SKM-1 (cell line): ENCODE measurements around the gene CAMK2B.

ENCODE experiments used
- DNase-seq: peaks from one replicate; lab custom pipeline; 2025; ENCODE audit not compliant: unreplicated experiment; lab: John Stamatoyannopoulos, UW

CAMK2B gene

DNA sequence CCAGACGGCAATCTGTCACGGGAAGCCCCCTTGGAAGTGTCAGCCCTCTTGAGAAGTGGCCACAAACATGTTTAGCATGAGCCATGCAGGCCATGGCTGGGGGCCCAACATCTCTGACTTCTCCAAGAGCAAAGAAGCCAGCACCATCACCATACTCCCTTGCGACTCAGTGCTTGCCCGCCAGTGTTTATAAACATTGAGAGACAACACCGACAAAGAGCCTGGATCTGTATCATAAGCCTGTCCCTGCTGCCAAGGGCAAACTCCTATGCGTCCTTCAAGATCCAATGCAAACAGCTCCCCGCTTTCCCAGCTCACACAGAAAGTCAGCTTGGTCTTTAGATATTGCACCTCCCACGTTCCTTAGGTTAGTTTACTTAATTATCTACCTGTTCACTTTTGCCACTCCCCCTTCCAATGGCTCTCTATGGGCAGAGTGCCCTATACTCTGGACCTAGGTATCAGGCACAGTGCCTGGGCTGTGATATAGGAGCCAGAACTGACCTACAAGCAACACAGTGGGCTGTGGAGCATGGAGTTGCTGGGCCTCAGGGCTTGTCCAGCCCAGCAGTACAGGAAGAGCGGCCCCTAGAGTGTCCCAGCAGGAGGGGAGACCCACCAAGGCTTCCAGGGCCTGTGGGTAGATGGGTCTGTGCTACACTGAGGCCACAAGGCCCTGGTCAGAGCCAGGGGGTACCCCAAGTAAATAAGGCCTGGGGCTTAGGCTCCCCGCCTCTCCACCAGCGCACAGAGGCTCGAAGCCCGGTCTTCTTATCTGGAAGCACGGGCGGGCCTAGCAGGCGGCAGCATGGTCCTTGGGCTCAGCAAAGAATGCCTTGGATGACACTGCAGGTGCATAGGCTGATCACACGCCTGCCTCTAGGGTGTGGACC lies 37.7 kb downstream of the CAMK2B start:
- no peak for DNase-seq

DNA sequence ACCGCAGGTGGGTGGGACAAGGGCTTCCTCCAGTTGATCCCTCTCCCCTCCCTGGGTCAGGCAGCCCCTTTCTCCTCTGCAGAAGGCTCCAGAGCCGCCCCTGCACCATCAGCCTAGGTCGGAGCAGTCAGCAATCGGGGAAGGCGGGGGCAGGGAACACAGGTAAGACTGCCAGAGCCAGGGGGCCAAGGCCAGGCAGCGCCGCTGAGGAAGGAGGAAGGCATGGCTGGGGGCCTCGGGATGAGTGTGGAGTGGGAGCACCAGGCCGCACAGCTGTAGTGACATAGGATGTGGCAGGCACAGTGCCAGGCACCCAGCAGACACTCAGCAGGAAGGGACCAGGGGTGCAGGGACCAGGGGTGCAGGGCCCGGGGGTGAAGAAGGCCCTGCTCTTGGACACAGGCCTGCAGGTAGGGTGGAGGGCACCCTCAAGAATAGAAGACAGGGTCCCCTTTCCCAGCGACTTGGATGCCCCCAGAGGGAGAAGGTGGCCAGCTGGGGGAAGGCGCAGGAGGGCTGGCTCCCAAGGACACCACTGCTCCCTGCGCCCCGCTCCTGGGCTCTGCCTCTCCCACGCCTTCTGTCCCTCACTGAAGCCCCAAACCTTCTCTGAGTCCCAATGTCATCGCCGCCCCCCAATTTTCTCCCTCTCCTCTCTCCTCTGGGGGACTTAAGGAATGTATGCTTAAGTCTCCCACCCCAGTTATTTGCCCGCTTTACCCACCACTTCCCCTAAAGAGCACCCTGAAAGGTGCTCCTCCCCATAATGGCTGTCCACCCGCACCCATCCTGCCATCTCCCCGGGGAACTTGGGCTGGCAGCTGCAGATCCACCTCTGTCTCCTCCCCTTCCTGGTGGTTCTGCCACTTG lies 38.5 kb downstream of the CAMK2B start:
- no peak for DNase-seq

DNA sequence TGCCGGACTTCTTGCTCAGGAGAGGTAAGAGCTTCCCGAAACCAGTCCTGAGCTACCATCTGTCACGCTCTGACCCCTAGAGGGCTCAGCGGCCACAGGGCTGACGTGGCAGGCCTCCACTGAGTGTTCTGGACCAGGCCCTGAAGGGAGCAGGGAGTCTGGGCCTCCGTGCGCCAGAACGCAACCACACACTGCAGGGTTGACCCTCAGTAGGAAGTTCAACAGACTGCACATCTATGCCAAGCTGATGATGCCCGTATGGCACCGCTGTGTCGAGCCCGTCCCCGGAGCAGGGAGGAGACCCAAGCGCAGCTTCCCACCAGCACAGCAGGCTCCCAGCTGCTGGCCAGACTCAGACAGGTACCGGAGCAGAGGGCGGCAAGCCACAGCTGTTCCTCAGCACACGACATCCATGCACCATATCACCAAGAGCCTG lies 39.2 kb downstream of the CAMK2B start:
- DNase-seq = no peak

DNA sequence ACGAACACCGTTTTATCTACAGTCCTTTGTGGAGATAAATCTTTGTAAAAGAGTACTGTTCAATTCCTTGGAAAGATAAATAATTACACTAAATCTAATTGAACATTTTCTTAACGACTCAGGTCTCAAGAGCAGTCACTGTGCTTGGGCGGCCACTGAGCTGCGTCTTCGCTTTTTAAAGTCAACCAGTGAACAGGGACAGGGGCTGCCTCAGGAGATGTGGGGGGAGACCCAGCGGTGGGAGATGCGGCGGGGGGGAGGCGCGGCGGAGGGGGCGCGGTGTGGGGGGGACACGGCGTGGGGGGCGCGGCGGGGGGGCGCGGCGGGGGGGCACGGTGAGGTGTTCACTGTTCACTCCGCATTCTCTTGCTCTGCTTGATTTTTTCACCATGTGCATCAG lies 39.8 kb downstream of the CAMK2B start:
- DNase-seq = no peak

DNA sequence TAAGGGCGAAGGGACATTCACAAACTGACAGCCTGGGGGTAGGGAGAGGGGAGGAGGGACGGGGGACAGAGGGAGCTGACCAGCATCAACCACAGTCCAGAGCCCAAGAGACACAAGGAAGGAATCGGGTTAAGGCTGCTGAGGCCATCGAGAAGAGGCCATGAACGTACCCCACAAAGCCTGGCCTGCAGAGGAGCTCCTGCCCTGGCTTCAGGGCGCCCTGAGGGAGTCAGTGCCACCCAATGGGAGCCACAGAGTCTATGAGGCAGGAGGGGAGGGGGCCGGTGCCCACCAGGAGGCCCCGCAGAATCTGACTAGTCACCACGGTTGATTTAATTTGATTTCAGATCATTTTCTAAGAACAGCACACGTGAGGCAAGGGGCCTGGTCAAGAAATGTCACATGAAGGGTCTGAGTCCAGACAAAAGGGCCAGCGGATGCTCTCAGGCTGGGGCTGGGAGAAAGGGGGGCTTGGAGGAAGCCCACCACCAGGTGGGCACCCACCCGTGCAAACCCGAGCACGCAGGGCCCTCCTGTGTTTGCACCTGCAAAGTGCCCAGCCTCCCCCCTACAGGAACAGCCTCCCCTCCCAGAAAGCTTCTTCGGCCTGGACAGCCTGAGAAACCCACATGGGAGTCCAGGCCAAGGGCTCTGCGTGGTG lies 40.4 kb downstream of the CAMK2B start:
- DNase-seq = no peak

DNA sequence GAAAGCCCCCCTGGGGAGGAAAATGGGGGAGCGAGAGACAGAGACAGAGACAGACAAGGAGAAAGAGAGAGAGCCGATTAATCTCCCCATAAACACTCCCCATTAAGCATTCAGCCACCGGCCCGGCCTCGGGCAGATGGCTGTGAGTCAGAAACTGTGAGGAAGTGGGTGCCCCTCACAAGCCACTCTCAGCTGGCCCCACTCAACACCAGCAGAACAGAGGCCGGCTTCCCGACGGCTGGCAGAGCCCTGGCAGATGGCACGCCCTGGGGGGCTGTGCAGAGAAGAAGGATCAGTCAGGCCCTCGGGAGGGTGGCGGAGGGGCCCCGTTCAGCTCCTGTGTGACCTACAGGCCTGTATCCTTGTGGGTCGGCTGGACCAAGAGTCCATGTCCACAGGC lies 41.2 kb downstream of the CAMK2B start:
- no peak for DNase-seq

DNA sequence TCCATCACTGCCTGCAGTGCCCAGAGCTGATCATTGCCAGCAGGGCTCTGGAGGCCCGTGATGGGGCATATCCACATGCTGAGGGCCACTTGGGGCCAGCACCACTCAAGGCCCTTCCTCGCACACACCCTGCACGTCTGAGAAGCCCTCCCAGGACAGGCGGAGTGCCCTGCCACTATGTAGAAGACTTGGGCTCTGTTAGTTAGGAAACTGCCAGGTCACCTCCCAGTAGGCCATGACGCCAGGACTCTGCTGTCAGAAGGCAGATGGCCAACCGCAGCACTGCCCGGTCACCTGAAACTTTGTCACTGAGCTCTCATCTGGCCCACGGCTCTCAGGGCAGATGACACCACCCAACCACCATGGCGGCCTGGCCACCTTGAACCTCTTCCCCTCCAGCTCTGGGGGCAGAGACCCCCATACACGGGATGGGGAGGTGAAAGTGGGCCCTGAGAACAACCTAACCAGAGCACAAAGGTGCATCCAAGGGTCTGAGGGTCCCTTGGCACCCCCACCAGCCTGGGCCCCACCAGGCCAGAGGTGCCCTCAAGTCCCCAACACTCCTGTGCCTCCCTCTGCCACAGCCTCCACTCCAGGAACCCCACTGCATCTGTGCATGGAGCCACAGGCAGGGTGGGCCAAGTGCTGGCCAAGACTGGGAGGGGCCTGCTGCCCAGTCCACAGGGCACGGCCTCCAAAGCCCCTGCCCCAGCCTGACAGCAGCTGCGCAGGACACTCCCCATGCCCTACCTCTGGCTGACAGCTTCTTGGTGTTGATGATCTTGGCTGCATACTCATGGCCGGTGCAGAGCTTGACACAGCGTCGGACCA lies 41.8 kb downstream of the CAMK2B start:
- DNase-seq = no peak

DNA sequence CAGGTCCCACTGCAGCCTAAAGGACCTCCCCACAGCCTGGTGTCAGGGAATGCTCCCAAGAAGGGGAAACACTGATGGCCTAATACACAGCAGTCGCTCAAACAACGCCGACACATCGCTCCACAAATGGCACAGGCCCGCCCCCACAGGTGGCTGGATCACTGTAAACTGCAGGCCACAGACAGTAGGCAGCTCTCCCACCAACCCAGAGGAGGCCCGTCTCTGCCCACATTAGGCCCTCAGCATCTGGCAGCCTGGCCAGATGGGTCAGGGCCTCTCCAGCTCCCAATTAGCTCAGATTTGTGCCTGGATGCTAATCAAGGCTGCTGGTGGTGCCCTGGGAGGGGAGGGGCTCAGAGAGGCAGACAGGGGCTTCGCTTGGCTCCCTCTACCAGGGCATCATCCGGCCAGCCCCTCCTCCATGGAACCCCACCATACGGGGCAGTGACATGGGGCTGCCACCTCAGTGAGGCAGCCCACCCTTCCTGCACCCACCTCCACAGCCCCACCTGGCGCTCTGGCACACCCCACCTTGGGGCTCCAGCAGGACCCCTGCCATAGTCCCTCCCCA lies 42.7 kb downstream of the CAMK2B start:
- no peak for DNase-seq

DNA sequence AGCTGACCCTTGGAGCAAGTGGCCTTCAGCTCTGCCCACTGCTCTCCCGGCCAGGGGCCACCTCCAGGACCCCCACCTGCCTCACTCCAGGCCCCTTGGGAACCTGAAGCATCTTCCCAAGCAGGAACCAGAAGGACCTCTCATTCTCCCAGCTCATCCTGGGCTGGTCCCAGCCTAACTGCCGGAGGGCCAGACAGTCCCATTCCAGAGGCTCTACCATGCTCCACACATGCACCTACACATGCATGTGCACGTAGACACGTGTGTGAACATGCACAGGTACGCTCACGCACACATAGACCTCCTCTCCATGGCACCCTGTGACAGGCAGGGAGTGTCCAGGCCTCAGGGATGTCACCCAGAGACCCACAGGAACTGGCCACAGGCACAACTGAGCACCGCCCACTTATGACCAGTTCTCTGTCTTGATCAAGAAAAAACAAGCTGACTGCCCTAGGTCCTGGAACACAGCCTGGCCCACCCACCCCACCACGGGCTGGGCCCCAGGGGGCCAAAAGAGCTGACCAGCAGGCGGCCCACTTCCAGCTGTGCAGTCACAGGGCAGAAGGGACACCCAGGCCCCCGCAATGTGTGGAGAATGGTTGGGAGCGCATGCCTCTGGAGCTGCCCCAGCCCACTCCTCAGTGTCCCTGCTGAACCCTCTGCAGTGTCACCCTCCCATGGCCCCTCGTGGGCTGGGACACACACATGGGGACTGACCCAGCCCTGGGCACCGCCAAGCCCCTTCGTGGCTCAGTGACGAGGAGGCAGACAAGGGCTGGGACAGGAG lies 43.4 kb downstream of the CAMK2B start:
- DNase-seq = no peak

DNA sequence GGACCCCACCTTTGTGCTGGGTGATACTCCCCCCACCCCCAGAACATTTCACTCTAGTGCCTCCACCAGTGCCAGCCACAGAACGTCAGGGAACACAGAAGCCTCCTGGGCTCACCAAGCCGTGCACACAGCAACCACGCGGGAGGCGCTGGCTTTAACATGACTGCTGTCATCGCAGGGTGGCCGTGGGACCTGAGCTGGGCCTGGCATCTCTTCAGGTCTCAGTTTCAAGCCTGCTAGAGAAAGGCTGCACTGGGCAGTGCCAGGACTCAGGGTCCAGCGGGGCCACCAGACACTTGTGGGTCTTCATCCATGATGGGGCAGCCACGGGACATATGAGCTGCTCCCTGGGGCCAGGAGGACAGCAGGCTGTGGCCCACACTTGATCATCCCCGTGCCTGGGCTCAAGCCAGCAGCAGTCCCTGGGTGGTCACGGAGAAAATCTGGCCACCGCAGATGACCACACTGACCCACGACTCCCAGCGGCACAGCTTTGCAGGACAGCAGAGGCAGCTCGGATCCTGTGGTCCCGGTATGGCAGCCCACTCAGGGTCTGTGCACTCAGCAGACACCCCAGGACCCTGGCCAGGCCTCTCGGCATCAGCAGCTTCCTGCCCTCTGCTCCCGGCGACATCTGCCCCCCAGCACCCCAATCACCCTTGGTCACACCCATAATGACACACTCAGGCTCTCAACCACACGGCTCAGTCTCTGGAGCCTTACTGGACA lies 44.2 kb downstream of the CAMK2B start:
- no peak for DNase-seq

DNA sequence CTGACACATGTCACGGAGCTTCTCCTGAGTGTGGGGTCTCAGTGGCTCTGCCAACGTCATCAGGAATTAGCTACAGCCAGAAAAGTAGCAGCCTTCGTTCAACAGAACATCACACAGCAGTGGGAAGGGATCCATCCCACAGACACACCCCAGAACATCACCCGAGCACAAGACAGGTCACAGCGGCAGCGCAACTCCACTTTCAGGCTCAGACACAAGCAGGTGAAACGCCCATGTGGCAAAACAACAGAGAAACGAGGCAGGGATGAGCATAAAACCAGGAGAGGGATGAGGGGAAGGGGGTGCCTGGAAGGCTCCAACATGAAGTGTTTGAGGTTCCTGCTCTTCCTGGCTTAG lies 44.8 kb downstream of the CAMK2B start:
- DNase-seq = no peak

DNA sequence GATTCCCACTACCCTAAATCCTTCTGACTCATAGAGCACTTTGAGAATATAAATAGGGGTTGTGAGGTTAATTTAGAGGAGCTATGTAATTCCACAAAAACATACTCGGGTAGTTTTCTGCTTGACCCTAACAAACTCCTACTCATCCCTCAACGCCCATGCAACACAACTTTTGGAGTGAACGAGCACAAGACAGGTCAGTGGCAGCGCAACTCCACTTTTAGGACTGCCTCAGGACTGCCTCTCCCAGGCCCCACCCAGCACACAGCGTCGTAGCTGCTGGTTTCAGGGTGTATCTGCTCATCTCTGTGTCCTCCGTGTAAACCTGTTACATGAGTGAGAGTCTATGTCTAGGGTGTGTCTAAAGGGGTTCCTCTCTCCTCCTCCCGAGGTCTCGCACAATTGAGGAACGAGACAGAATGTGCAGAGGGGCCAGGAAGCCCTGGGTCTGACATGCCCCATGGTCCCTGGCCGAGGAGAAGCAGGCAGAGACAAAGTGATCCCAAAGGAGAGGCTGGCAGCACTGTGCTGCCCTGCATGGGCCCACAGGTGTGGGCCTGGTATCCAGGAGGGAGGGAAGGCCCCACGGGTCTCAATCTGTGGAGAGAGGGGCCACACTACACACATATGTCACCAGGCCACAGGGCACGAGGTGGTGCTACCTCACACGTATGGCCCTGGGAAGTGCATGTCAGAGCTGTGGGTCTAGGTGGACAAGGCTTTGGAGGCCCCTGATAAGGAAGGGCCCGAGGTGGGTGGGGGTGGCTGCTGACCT lies 45.5 kb downstream of the CAMK2B start:
- DNase-seq = no peak

DNA sequence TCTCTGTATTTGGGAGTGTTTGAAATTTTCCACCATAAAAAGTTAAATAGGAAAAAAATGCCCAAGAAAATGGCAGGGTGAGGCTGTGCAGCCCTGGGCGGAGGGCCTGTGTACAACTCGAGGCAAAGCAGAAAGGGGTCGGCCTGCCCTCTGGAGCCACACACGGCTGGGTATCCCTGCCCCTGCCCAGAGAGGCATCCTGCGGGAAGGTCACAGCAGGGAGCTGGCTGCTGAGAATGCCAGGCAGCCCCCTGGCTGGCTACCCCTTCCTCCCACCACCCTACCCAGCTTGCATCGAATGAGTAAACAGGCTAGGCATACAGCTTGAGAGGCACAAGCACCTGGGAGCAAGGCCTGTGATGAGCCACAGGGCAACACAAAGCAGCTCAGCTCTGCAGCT lies 46.1 kb downstream of the CAMK2B start:
- DNase-seq = no peak

DNA sequence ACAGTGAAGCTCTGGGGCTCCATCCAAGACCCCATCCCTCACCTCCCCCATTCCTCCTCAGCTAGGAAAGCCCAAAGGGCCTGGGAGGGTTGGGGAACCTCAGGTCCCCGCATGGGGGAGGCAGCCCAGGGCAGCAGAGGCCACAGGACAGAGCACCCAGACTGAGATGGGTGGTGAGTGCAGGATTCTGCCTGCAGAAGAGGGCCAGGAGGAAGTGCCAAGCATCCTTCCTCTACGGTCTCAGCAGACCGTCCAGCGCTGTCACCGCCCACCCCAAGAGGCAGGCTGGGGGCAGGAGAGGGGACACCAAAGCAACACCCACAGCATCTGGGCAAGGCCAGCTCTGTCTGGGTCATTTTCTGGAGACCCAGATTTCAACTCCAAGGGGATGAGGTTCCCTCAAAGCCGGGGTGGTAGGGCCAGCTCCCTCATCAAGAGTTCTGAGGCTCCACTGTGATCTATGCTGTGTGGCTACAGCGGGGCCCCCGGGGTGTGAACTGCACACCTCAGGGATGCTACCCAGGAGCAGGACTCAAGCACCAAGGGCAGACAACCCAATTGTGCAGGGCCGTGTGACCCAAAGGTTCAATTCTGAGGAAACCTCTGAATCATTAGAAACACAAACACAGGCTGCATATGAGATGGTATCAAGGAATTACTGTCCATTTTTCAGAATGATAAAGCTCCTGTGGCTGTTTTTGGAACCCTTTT lies 46.8 kb downstream of the CAMK2B start:
- DNase-seq = no peak

DNA sequence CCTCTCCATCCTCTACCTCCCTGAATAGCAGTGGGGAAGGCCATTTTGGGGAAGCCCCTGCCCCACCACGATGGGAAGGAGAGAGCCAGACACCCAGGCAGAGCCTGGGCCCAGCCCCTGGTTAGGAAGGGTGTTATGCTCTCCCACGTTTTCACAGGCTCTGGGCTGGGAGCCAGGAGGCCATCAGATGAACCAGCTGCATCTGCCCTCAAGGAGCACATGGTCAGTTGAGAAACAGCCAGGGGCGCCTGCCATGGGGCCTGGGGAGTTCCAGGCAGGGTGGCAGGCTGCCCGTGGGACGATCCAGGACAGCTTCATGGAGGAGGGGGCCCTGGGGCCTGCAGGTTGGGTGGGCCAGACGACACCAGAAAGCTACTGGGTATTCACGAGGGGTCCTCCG lies 47.5 kb downstream of the CAMK2B start:
- no peak for DNase-seq

DNA sequence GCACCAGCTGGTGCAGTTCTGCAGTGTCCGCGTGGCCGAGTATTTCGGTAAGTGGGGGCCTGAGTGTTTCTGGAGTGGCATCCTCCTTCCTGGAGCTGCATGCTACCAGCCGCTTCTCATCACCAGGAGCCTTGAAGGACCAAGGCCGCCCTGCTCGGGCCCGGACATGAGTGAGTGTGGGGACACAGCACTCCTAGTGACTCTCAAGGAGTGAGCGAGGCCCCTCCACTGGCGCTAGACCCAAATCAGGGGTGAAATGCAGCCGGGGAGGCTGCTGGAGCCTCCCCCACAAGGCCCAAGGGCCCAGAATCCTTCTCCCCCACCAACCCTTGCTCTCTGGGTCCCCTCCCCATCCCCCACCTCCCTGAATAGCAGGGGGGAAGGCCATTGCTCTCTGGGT lies 48.0 kb downstream of the CAMK2B start:
- no peak for DNase-seq

DNA sequence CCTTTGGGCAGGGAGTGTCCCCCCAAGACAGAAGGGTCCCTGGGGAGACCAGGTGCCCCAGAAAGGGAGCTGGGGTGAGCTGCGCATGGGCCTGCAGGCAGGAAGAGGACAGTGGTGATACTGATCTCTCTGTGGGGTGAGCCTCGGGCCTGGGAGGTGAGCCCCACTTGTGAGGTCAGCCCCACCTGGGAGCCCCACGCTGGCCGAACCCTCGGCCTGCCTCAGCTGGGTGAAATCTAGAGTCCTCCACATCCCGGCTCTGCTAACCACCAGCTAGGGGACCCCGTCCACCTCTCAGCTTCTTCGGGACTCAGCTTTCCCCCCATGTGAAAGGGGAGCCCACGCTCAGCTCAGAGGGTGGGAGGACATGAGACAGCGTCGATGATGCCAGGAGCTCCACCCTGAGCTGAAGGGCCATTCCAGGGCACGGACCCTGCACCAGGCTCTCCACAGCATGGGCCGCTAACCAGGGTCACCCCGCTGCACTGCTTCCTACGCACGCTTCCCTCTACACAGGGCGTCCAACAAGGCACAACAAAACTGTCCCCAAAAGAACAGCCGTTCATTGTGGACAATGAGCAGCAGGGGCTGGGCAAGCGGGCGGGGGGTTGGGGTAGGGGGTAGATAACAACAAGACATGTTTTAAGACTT lies 48.7 kb downstream of the CAMK2B start:
- no peak for DNase-seq
